SK-N-MC (cell line): ENCODE data around the gene ARHGEF37.

Source experiments
- EZH2 ChIP-seq: fragments of 200-600 bp; sonication (generic); IDR thresholded peaks from one replicate; pipeline ENCODE4 v1.6.1; 2017; ENCODE audit warnings: antibody characterized with exemption
- FOXP2 ChIP-seq: optimal IDR thresholded peaks from 2 replicates; pipeline ENCODE3; 2011; ENCODE audit warnings: mild to moderate bottlenecking, moderate library complexity; ENCODE audit not compliant: insufficient read depth; ENCODE audit errors: extremely low read length, control extremely low read depth
- POLR2AphosphoS5 ChIP-seq: IDR thresholded peaks from 2 replicates; pipeline ENCODE4 v1.6.1; 2012; ENCODE audit warnings: mild to moderate bottlenecking, low read depth, low read length, borderline replicate concordance

DNA sequence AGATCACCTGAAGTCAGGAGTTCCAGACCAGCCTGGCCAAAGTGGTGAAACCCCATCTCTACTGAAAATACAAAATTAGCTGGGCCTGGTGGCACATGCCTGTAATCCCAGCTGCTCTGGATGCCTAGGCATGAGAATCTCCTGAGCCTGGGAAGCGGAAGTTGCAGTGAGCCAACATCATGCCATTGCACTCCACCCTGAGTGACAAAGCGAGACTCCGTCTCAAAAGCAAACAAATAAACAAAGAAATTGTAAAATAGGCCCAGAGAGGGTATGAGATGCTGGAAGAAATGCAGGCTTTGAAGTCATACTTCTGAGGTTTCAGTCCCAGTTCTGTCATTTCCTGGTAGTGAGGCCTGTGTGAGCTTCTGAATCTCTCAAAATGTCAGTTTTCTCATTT, 5.3 kb upstream of the ARHGEF37 start:
- TF ChIP-seq EZH2 (no peak), POLR2AphosphoS5 (no peak), FOXP2 (no peak)
